Spleen (tissue), 11 donors: Measurements from ENCODE around the gene NOP14. TPM values are rescaled to one million over a fixed set of nuclear protein-coding genes. Genes with fewer than 3 reads are reported as not detected.
"Not testable (repeated sequence)": the region's sequence is repeated elsewhere in the genome, so short reads cannot be mapped to it uniquely, and the experiment has no call there.

Source experiments
- DNase-seq: peaks from one replicate; pipeline ENCODE4 v3.0.0-alpha.2; 2020
- H3K27ac ChIP-seq, 8 donors: fragments of 200-600 bp; sonication (generic) in 7 of 8; 1 replicate in 4 of 8; 2 replicates in 4 of 8; pipeline versions ENCODE4 v1.5.0 to v1.8.0; 2016 to 2021; ENCODE audit warnings: inconsistent platforms in 4 of 8, mild to moderate bottlenecking in 4 of 8, moderate library complexity in 1 of 8
- H3K27me3 ChIP-seq, 7 donors: fragments of 200-600 bp; sonication (generic) in 6 of 7; replicated peaks in 1 of 7; 1 replicate in 4 of 7; 2 replicates in 3 of 7; pipeline versions ENCODE4 v1.5.0 to v1.8.0; 2016 to 2021; ENCODE audit warnings: inconsistent platforms in 3 of 7, mild to moderate bottlenecking in 1 of 7
- H3K36me3 ChIP-seq, 6 donors: fragments of 200-600 bp; sonication (generic) in 5 of 6; 1 replicate in 4 of 6; 2 replicates in 2 of 6; pipeline versions ENCODE4 v1.5.0 to v1.8.0; 2016 to 2021; ENCODE audit warnings: inconsistent platforms in 2 of 6
- H3K4me1 ChIP-seq, 6 donors: fragments of 200-600 bp; sonication (generic) in 5 of 6; 1 replicate in 3 of 6; 2 replicates in 3 of 6; pipeline versions ENCODE4 v1.5.0 to v1.8.0; 2016 to 2021; ENCODE audit warnings: inconsistent platforms in 3 of 6
- H3K4me3 ChIP-seq, 8 donors: fragments of 200-600 bp; sonication (generic) in 7 of 8; 1 replicate in 4 of 8; 2 replicates in 4 of 8; pipeline versions ENCODE4 v1.5.0 to v1.8.0; 2016 to 2021; ENCODE audit warnings: inconsistent platforms in 4 of 8, mild to moderate bottlenecking in 4 of 8, moderate library complexity in 2 of 8
- H3K9me3 ChIP-seq, 8 donors: fragments of 200-600 bp; sonication (generic) in 7 of 8; 1 replicate in 4 of 8; 2 replicates in 4 of 8; pipeline versions ENCODE4 v1.5.0 to v1.8.0; 2016 to 2021; ENCODE audit warnings: inconsistent platforms in 4 of 8
- POLR2A ChIP-seq, 3 donors: fragments of 450-650 bp; IDR thresholded peaks; one replicate each; pipeline ENCODE4 v1.5.1; 2017; ENCODE audit warnings: antibody characterized with exemption in 3 of 3, mild to moderate bottlenecking in 1 of 3
- POLR2AphosphoS5 ChIP-seq, 3 donors: sonication (generic); formaldehyde crosslinking; IDR thresholded peaks; one replicate each; pipeline ENCODE4 v1.5.1; 2017; ENCODE audit warnings: antibody characterized with exemption in 3 of 3
- WGBS, 5 donors: extraction: QIAGEN DNeasy Blood & Tissue Kit in 3 of 5; methylation state at CpG; one replicate each; pipeline versions ENCODE4 v1.1.5 to v1.1.7; 2013 to 2018; 5-methylcytosine and 5-hydroxymethylcytosine counted together
- intact Hi-C: fragments of 100-400 bp; cut with DNase I; formaldehyde crosslinking; loops from one replicate; pipeline ENCODE4 v1.15.0; 2023; ENCODE audit warnings: low total_unique reads
- polyA plus RNA-seq, 3 donors: library from polyadenylated mRNA; stranded (reverse); fragments of 200-250 nt; gene quantifications; one replicate each; pipeline ENCODE4 v1.2.1, GENCODE V29; 2013
- total RNA-seq, 7 donors: library from RNA; depleted of rRNA in 3 of 7; stranded (reverse); fragments of >200 nt in 3 of 7; fragmentation: NEBNext Ultra II Directional in 4 of 7; extraction: Animal tissue kit (Norgen Biotek cat#: 25700) in 4 of 7; gene quantifications; one replicate each; pipeline versions ENCODE4 v1.1.0 to v1.2.1, GENCODE V29; 2016 to 2021
- TF ChIP-seq, protein P1 (sequence below), 11 experiments: fragments of 200-600 bp in 7 of 11; fragments of 450-650 bp in 4 of 11; sonication (generic) in 4 of 11; IDR thresholded peaks in 8 of 11; conservative IDR thresholded peaks in 3 of 11; 1 replicate in 7 of 11; 2 replicates in 4 of 11; pipeline versions ENCODE4 v1.4.0 to v1.8.0; 2016 to 2021; ENCODE audit warnings: antibody characterized with exemption in 11 of 11, inconsistent platforms in 4 of 11, mild to moderate bottlenecking in 1 of 11
- donor health status: healthy with polysubstance abuse.
- donor health status: DM: no; HTN: no; CAD: no; lungs with moderate emphysema.
- donor health status: DM: no; HTN: no; CAD: no.
- donor health status: Bipolar disorder and iron deficiency.
- donor health status: healthy.
- donor health status: DM: no; HTN: no; CAD: no.
- donor health status: DM: yes; HTN: yes; CAD: no.

The NOP14 gene
- total and polyA plus RNA-seq, 10 donors, result 10.2 to 30.5 (median 22.1) TPM

DNA sequence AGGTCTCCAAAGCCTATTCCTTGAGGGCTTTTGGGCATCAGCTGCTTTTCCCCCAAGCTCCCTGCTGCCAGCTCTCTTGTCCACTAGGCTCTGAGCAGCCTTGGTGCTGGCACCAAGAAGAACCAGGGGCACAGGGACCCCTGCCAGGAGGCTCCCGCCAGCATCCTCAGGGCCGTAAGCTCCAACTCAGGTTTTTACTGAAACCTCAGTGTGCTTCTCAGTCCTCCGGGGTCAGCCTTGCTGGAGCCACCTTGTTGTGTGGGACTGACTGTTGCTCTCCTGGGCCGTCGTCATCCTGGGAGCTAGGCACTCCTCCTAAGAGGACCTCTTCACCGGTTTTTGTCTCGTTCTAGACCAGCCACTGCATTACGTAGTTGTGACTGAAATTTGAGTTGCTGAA is 38.9 kb downstream of the NOP14 start:
- H3K4me3 ChIP-seq, result no peak overlapping the region
- peak; percentile 52 for DNase-seq
- H3K36me3 ChIP-seq, result peaks cover 6 to 96% (median 63%) of the 10 kb centered on the region in 6 donors
- TF ChIP-seq POLR2AphosphoS5 (IDR thresholded peaks at IDR 0.05), result no peak
- no peak for TF ChIP-seq POLR2A (IDR thresholded peaks at IDR 0.05)
- TF ChIP-seq, protein P1, sequence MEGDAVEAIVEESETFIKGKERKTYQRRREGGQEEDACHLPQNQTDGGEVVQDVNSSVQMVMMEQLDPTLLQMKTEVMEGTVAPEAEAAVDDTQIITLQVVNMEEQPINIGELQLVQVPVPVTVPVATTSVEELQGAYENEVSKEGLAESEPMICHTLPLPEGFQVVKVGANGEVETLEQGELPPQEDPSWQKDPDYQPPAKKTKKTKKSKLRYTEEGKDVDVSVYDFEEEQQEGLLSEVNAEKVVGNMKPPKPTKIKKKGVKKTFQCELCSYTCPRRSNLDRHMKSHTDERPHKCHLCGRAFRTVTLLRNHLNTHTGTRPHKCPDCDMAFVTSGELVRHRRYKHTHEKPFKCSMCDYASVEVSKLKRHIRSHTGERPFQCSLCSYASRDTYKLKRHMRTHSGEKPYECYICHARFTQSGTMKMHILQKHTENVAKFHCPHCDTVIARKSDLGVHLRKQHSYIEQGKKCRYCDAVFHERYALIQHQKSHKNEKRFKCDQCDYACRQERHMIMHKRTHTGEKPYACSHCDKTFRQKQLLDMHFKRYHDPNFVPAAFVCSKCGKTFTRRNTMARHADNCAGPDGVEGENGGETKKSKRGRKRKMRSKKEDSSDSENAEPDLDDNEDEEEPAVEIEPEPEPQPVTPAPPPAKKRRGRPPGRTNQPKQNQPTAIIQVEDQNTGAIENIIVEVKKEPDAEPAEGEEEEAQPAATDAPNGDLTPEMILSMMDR (IDR thresholded peaks at IDR 0.05 in 8 of 11, conservative IDR thresholded peaks at IDR 0.05 in 3 of 11), result no peak
- H3K4me1 ChIP-seq, result peaks cover 15 to 46% (median 25%) of the 10 kb centered on the region in 6 donors
- peak overlapping the region in 5 of 8 donors; percentile 33 to 80 (median 67) for H3K27ac ChIP-seq
- H3K9me3 ChIP-seq, result no peaks in the 10 kb centered on the region
- no peaks in the 10 kb centered on the region for H3K27me3 ChIP-seq
- intact Hi-C loops, result loop anchor here (10.0 kb wide), 1 partner anchor 69 kb away; no protein-coding TSS in a partner anchor
- WGBS, 5 donors, result 88 to 96% (median 93%) methylated on average over 8 of the region's 8 CpGs

DNA sequence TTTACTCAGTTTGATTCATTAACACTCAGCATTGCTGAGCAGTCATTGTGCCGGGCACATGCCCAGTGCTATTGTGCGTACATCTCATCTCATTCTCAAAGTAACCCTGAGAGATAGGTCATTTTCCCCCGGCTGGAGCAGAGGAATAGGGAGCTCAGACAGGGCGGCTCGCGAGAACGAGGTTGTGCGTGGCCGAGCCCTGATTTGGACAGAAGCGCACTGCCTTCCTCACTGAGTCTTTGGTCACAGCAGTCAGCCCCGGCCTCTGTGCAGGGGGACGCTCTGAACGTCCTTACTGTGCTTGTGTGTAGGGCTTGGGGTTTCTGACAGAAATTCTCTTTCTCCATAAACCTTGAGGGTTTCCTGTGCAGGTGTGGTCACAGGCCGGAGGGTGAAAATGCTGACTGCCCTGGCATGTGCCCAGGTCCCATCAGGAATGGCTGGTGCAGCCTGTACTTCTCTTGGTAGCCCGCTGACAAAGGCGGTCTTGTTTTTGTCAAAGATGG is 39.5 kb downstream of the NOP14 start:
- H3K27me3 ChIP-seq, result no peaks in the 10 kb centered on the region
- H3K27ac ChIP-seq, result peak overlapping the region in 5 of 8 donors; percentile 33 to 80 (median 67)
- no peaks in the 10 kb centered on the region for H3K9me3 ChIP-seq
- TF ChIP-seq, protein P1 (IDR thresholded peaks at IDR 0.05 in 8 of 11, conservative IDR thresholded peaks at IDR 0.05 in 3 of 11), result no peak
- TF ChIP-seq POLR2A (IDR thresholded peaks at IDR 0.05) (no peak), POLR2AphosphoS5 (IDR thresholded peaks at IDR 0.05) (peak; percentile 16 to 44 (median 37))
- peak; percentile 67 for DNase-seq
- H3K36me3 ChIP-seq, result peaks cover 6 to 96% (median 58%) of the 10 kb centered on the region in 6 donors
- intact Hi-C loops, result loop anchor here (10.0 kb wide), 1 partner anchor 69 kb away; no protein-coding TSS in a partner anchor
- no peak overlapping the region for H3K4me3 ChIP-seq
- 74 to 82% (median 77%) methylated on average over 14 to 16 of the region's 16 CpGs for WGBS, 5 donors
- H3K4me1 ChIP-seq, result peaks cover 15 to 44% (median 25%) of the 10 kb centered on the region in 6 donors

DNA sequence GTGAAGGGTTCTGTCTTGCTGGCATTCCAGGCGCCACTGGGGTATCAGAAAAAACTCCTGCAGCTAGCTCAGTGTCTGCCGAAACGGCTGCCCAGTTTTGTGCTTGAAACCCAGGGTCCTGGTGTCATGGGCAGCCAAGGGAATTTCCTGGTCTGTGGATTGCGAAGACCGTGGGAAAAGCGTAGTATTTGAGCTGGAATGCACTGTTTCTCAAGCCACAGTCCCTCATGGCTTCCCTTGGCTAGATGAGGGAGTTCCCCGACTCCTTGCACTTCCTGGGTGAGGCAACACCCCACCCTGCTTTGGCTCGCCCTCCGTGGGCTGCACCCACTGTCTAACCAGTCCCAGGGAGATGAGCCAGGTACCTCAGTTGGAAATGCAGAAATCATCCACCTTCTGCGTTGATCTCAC is 40.1 kb downstream of the NOP14 start:
- no peak for DNase-seq
- H3K27ac ChIP-seq, result peak overlapping the region in 7 of 8 donors; percentile 2 to 80 (median 48)
- 58 to 75% (median 66%) methylated on average over 10 of the region's 10 CpGs for WGBS, 5 donors

DNA sequence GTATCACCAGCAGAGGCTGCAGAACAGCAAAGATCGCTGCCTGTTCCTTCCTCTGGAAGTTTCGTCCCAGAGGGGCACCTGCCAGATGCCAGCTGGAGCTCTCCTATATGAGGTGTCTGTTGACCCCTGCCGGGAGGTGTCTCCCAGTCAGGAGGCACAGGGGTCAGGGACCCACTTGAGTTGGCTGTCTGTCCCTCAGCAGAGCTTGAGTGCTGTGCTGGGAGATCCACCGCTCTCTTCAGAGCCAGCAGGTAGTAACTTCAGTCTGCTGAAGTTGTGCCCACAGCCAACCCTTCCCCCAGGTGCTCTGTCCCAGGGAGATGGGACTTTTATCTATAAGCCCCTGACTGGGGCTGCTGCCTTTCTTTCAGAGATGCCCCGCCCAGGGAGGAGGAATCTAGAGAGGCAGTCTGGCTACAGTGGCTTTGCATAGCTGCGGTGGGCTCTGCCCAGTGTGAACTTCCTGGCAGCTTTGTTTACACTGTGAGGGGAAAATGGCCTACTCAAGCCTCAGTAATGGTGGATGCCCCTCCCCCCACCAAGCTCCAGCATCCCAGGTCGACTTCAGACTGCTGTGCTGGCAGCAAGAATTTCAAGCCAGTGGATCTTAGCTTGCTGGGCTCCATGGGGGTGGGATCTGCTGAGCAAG is 40.6 kb downstream of the NOP14 start:
- H3K9me3 ChIP-seq, H3K27me3 ChIP-seq, DNase-seq: not testable (repeated sequence)
- intact Hi-C loops, result loop anchor here (10.0 kb wide), 1 partner anchor 68 kb away; no protein-coding TSS in a partner anchor
- 50 to 72% (median 56%) methylated on average over 4 to 7 of the region's 7 CpGs for WGBS, 5 donors
- H3K36me3 ChIP-seq, result peaks cover 6 to 96% (median 47%) of the 10 kb centered on the region in 6 donors
- peak overlapping the region in 7 of 8 donors; percentile 2 to 80 (median 48) for H3K27ac ChIP-seq
- peak overlapping the region in 1 of 8 donors; percentile 15 for H3K4me3 ChIP-seq
- H3K4me1 ChIP-seq, result peaks cover 15 to 54% (median 25%) of the 10 kb centered on the region in 6 donors

More for the DNA sequence above, 40.1 kb downstream of the NOP14 start:
- H3K36me3 ChIP-seq, result peaks cover 6 to 96% (median 52%) of the 10 kb centered on the region in 6 donors
- intact Hi-C loops, result loop anchor here (10.0 kb wide), 1 partner anchor 68 kb away; no protein-coding TSS in a partner anchor
- peaks cover 15 to 50% (median 25%) of the 10 kb centered on the region in 6 donors for H3K4me1 ChIP-seq
- peak overlapping the region in 1 of 8 donors; percentile 15 for H3K4me3 ChIP-seq
- TF ChIP-seq, protein P1 (IDR thresholded peaks at IDR 0.05 in 8 of 11, conservative IDR thresholded peaks at IDR 0.05 in 3 of 11), result no peak
- TF ChIP-seq POLR2AphosphoS5 (IDR thresholded peaks at IDR 0.05) (no peak), POLR2A (IDR thresholded peaks at IDR 0.05) (no peak)
- H3K27me3 ChIP-seq, result no peaks in the 10 kb centered on the region
- no peaks in the 10 kb centered on the region for H3K9me3 ChIP-seq

DNA sequence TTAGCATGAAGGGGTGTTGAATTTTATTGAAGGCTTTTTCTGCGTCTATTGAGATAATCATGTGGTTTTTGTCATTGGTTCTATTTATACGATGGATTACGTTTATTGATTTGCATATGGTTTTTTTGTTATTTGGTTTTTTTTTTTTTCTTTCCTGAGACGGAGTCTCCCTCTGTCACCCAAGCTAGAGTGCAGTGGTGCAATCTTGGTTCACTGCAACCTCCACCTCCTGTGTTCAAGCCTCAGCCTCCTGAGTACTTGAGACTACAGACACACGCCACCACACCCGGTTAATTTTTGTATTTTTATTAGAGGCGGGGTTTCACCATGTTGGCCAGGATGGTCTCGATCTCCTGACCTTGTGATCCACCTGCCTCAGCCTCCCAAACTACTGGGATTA is 44.5 kb downstream of the NOP14 start:
- H3K4me3 ChIP-seq, H3K27me3 ChIP-seq, DNase-seq, intact Hi-C loops, H3K9me3 ChIP-seq: not testable (repeated sequence)
- 76 to 88% (median 83%) methylated on average over 8 of the region's 8 CpGs for WGBS, 5 donors
- Histone ChIP-seq H3K27ac (peak overlapping the region in 1 of 8 donors; percentile 22), H3K4me1 (peaks cover 15 to 56% (median 20%) of the 10 kb centered on the region in 6 donors), H3K36me3 (peaks cover 0 to 96% (median 42%) of the 10 kb centered on the region in 6 donors)

DNA sequence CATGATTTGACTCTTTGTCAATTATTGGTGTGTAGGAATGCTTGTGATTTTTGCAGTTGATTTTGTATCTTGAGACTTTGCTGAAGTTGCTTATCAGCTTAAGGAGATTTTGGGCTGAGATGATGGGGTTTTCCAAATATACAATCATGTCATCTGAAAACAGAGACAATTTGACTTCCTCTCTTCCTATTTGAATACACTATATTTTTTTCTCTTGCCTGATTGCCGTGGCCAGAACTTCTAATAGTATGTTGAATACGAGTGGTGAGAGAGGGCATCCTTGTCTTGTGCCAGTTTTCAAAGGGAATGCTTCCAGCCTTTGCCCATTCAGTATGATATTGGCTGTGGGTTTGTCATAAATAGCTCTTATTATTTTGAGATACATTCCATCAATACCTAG is 44.9 kb downstream of the NOP14 start:
- DNase-seq, H3K27me3 ChIP-seq, H3K9me3 ChIP-seq, H3K27ac ChIP-seq, intact Hi-C loops, H3K4me3 ChIP-seq: not testable (repeated sequence)
- Histone ChIP-seq H3K4me1 (peaks cover 12 to 52% (median 16%) of the 10 kb centered on the region in 6 donors), H3K36me3 (peaks cover 0 to 96% (median 42%) of the 10 kb centered on the region in 6 donors)
- 59 to 74% (median 64%) methylated on average over 2 of the region's 2 CpGs for WGBS, 5 donors

DNA sequence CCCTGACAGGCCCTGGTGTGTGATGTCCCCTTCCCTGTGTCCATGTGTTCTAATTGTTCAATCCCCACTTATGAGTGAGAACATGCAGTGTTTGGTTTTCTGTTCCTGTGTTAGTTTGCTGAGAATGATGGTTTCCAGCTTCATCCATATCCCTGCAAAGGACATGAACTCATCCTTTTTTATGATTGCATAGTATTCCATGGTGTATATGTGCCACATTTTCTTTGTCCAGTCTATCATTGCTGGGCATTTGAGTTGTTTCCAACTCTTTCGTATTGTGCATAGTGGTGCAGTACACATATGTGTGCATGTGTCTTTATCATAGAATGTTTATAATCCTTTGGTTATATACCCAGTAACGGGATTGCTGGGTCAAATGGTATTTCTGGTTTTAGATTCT is 46.5 kb downstream of the NOP14 start:
- H3K4me3 ChIP-seq, H3K27me3 ChIP-seq, intact Hi-C loops, H3K9me3 ChIP-seq, H3K27ac ChIP-seq, DNase-seq: not testable (repeated sequence)
- WGBS, 5 donors, result 93 to 99% (median 97%) methylated on average over 2 of the region's 2 CpGs
- H3K4me1 ChIP-seq, result peaks cover 0 to 36% (median 1%) of the 10 kb centered on the region in 6 donors
- H3K36me3 ChIP-seq, result peaks cover 0 to 96% (median 52%) of the 10 kb centered on the region in 6 donors
